HFF-Myc (cell line): ENCODE data around the gene SCMH1.

Source experiments
- DNase-seq: peaks from one replicate; pipeline ENCODE4 v3.0.0-alpha.2; 2011; ENCODE audit warnings: low read depth; ENCODE audit errors: extremely low read depth
- H3K4me3 ChIP-seq: replicated peaks from 2 replicates; pipeline ENCODE4 v1.5.1; 2011; ENCODE audit warnings: low read depth, mild to moderate bottlenecking, control low read depth, low read length
- TF ChIP-seq, protein P1 (sequence below): IDR thresholded peaks from 2 replicates; pipeline ENCODE4 v1.5.1; 2012; ENCODE audit warnings: mild to moderate bottlenecking, low read depth, low read length, control low read depth; ENCODE audit errors: missing control alignments

SCMH1 gene

DNA sequence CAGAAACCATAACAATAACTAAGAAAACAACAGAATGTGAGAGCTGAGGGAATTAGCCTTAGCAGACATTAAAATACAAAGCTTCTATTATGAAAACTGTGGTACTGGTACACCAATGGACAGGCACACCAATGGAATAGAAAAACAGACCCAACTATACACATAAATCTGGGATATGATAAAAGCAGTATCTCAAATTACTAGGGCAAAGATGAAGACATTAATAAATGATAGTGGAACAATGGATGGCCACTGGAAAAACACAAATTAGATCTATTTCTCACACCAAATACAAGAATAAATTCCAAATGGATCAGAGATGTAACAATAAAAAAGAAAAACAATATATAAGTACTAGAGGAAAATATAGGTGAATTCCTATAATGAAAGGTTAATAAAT lies 155.2 kb downstream of the SCMH1 start:
- no peak overlapping the region for H3K4me3 ChIP-seq
- TF ChIP-seq, protein P1, sequence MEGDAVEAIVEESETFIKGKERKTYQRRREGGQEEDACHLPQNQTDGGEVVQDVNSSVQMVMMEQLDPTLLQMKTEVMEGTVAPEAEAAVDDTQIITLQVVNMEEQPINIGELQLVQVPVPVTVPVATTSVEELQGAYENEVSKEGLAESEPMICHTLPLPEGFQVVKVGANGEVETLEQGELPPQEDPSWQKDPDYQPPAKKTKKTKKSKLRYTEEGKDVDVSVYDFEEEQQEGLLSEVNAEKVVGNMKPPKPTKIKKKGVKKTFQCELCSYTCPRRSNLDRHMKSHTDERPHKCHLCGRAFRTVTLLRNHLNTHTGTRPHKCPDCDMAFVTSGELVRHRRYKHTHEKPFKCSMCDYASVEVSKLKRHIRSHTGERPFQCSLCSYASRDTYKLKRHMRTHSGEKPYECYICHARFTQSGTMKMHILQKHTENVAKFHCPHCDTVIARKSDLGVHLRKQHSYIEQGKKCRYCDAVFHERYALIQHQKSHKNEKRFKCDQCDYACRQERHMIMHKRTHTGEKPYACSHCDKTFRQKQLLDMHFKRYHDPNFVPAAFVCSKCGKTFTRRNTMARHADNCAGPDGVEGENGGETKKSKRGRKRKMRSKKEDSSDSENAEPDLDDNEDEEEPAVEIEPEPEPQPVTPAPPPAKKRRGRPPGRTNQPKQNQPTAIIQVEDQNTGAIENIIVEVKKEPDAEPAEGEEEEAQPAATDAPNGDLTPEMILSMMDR = no peak
- no peak for DNase-seq

DNA sequence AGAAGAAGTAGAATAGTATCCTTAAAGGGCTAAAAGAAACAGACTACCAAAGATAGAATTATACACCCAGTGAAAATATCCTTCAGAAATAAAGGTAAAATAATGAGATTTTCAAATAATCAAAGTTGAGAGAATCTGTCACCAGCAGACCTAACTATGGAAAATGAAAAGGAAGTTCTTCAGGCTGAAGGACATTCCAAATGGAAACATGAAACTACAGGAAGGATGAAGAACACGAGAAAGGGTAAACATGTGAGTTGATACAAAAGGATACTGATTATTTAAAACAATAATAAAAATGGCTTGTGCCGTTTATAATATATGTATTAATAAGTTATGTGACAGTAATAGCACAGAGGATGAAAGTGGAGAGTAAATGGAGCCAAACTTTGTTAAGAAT lies 163.5 kb downstream of the SCMH1 start:
- H3K4me3 ChIP-seq = no peak overlapping the region
- TF ChIP-seq, protein P1 = no peak
- DNase-seq = no peak

DNA sequence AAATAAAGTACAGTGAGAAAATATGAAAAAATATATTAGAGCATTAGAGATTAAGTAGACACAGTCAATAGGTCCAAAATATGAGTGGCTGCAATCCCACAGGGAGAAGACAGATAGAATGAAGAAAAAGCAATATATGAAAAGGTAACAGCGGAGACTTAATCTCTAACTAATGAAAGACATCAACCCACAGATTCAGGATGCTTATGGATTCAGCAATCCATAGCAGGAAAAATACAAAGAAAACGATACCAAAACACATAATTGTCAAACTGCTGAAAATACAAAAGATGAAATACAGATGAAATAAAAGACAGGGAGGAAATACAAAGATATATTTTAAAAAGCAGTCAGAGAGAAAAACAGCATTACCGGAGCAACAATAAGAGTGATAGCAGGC lies 163.9 kb downstream of the SCMH1 start:
- no peak overlapping the region for H3K4me3 ChIP-seq
- DNase-seq = no peak
- TF ChIP-seq, protein P1 = no peak

DNA sequence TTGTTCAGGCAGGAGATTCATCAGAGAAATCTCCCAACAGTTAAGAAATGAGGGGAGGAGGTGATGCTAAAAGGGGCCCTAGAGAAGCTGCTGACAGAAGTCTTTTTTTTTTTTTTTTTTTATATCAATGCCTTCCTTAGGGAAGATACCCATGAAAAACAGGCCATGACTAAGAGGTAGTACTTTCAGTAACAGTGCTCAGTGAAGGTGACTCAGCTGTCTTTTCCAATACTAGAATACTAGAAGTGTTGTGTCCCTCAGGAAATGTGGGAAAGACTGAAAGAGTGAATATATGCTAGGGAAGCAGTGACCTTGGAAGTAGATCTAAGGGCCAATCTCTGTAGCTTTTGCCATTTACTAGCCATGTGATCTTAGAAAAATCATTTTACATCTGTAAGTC lies 168.1 kb downstream of the SCMH1 start:
- TF ChIP-seq, protein P1 = no peak
- no peak for DNase-seq
- no peak overlapping the region for H3K4me3 ChIP-seq

DNA sequence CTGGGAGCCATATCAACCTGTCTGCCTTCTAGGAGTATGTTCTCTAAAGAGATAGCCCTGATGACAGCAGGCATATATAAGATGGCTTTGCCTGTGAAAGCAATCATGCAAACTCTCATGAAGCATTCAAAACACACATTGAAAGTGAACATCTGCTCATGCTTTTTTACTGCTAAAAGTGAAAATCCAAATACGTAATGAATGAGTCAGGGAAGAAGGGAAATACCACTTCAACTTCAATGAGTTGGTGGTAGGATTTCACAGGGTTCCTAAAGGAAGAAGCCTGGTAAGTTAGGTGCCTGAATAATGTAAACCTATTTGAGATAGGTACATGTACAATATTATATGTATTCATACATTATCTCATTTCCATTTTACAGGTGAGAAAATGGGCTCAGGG lies 170.1 kb downstream of the SCMH1 start:
- TF ChIP-seq, protein P1 = no peak
- DNase-seq = no peak
- H3K4me3 ChIP-seq = no peak overlapping the region

DNA sequence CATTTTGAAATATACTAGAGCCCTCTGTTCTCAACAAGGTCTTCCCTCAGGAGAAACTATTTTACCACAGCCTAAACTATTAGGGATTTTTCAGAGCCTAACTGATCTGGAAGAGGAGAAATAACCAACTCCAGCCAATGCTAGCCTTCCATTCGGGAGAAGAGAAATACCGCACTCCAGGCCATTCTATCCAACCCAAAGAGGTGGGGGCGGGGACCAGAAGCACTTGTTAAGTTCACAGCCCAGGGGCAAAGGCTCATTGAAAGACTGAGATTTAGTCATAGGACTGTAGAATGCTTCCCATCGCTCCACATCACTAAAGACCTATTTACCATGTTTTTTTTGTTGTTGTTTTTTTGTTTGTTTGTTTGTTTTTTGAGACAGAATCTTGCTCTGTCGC lies 185.2 kb downstream of the SCMH1 start:
- DNase-seq = no peak
- TF ChIP-seq, protein P1 = no peak
- H3K4me3 ChIP-seq = no peak overlapping the region

DNA sequence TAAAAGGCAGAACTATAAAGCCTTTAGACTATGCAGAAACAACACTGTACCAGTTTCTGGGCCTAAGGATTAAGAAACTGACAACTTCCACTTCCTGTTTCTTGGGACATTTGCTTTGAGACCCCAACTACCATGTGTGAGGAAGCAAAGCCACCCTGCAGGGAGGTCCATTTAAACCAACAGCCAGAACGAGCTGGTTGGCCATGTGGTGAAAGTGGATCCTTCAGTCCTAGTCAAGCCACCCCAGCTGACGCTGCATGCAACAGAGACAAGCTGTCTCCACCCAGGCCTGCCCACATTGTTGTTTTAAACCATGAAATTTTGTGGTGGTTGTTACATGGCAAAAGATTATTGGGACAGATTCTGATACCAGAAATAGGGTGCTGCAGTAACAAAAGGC lies 188.8 kb downstream of the SCMH1 start:
- TF ChIP-seq, protein P1 = no peak
- DNase-seq = no peak
- H3K4me3 ChIP-seq = no peak overlapping the region
